Stimulated activated CD8-positive, alpha-beta memory T cell treated with anti-CD3 and anti-CD28 coated beads, Interleukin-12 subunit alpha, Interleukin-12 subunit beta, amount 100 ng/mL, for 24 hours (primary cell): ENCODE data around the gene FSHB.
"Not testable (repeated sequence)": the region's sequence is repeated elsewhere in the genome, so short reads cannot be mapped to it uniquely, and the experiment has no call there.

Experiments used
- DNase-seq: peaks from one replicate; pipeline ENCODE4 v3.0.0-alpha.2; 2020; ENCODE audit errors: extremely low read depth

The FSHB gene

GRCh38 chr11:30268638-30269037, 37.8 kb downstream of the FSHB start:
- DNase-seq: not testable (repeated sequence)

GRCh38 chr11:30270671-30271070, 39.9 kb downstream of the FSHB start:
- no peak for DNase-seq

GRCh38 chr11:30277176-30277575, 46.4 kb downstream of the FSHB start:
- DNase-seq: no peak

GRCh38 chr11:30279796-30280195, 49.0 kb downstream of the FSHB start:
- DNase-seq: no peak

- no peak for DNase-seq
Observed at GRCh38 chr11:30281476-30282288, 50.9 kb downstream of the FSHB start.

- no peak for DNase-seq
Observed at GRCh38 chr11:30282289-30282631, 51.4 kb downstream of the FSHB start.
